ENCODE data around the gene OGDH. TPM values are rescaled to one million over a fixed set of nuclear protein-coding genes. Genes with fewer than 3 reads are reported as not detected.

Gene OGDH
- total and polyA plus RNA-seq, 10 of the 15 experiments (the other 5 are each of a cell fraction or from before 2014, with no cell fraction given): 4.1 to 103 (median 48.4) TPM

DNA sequence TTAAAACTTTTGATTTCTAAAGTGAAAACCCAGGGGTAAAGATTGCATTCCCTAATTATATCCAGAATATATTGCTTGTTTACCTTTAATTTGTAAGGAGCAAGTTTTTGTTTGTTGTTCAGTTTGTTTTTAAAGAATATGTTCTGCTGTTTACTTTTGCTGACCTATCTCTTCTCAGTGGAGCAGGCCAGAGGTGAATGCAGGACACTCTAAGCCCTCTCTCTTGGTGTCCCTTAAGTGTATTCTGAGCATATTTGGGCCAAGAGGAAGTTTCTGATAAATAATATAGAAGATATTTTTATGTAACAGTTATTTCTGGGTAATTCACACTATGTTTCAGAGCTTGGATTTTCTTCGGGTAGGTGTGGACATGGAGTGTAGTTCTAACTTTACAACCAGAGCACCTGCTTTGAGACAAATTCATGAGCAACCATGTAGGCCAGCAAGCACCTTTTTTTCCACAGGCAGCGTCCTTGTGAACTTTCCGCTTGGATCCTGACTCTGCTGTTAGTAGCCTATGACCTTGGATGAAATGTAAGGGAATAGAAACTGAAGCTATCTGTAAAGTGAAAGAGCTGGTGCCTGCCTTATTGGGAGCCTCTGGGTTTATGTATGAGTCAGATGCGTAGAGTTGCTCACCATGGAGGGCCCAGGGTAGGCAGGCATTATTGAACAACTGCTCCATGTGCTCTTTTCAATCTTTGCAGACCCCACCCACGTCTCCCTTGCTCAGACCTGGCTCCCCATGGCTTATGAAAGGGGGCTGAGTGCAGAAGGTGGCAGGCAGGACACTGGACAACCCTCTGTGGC is 16.1 kb downstream of the OGDH start (continued):
- TF ChIP-seq, protein P1, sequence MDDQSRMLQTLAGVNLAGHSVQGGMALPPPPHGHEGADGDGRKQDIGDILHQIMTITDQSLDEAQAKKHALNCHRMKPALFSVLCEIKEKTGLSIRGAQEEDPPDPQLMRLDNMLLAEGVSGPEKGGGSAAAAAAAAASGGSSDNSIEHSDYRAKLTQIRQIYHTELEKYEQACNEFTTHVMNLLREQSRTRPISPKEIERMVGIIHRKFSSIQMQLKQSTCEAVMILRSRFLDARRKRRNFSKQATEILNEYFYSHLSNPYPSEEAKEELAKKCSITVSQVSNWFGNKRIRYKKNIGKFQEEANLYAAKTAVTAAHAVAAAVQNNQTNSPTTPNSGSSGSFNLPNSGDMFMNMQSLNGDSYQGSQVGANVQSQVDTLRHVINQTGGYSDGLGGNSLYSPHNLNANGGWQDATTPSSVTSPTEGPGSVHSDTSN (IDR thresholded peaks at IDR 0.05; ENCODE audit: insufficient replicate concordance, low read depth, low read length): no peak
- TF ChIP-seq HCFC1 (IDR thresholded peaks at IDR 0.05; ENCODE audit: low read length) (no peak; the same call in 1 of the 2 replicates), GABPA (IDR thresholded peaks at IDR 0.05; ENCODE audit: low read depth) (no peak), CHD2 (IDR thresholded peaks at IDR 0.05; ENCODE audit: borderline replicate concordance, low read depth, low read length) (no peak), IKZF1 (conservative IDR thresholded peaks at IDR 0.05) (peak; percentile 71; the same call in 1 of the 2 replicates), MTA3 (IDR thresholded peaks at IDR 0.05; ENCODE audit: borderline replicate concordance, low read length) (no peak), CREB1 (IDR thresholded peaks at IDR 0.05; ENCODE audit: low read depth) (no peak), BACH1 (IDR thresholded peaks at IDR 0.05; ENCODE audit: borderline replicate concordance) (no peak), SMARCA5 (IDR thresholded peaks at IDR 0.05) (no peak), MYB (IDR thresholded peaks at IDR 0.05; ENCODE audit: borderline replicate concordance, low read depth, low read length) (no peak), POLR2A (IDR thresholded peaks at IDR 0.05; ENCODE audit: low read depth, low read length) (0 out of 2 replicates have a peak, but pooled peaks have one; percentile 22), HDGF (IDR thresholded peaks at IDR 0.05) (peak; percentile 64; the same call in 1 of the 2 replicates), IKZF2 (IDR thresholded peaks at IDR 0.05) (peak; percentile 67; a peak in 3 of 4 replicates), SRF (IDR thresholded peaks at IDR 0.05; ENCODE audit: low read depth in 2 of 2, low read length in 2 of 2) (peak in 1 of 2 experiments; percentile 62; a peak in 1 of 4 replicates), CREM (IDR thresholded peaks at IDR 0.05; ENCODE audit: low read depth) (peak; percentile 6; the same call in 1 of the 2 replicates), TARDBP (IDR thresholded peaks at IDR 0.05; ENCODE audit: borderline replicate concordance) (no peak), YBX1 (IDR thresholded peaks at IDR 0.05) (no peak), ZBTB33 (IDR thresholded peaks at IDR 0.05) (no peak), E2F8 (IDR thresholded peaks at IDR 0.05; ENCODE audit: low read depth, partially characterized antibody) (no peak), KAT2A (conservative IDR thresholded peaks at IDR 0.05; ENCODE audit: control insufficient read depth, low read depth, low read length) (no peak), NR2F1 (conservative IDR thresholded peaks at IDR 0.05) (peak; percentile 77; the same call in 1 of the 2 replicates), MXI1 (IDR thresholded peaks at IDR 0.05; ENCODE audit: low read depth, low read length) (no peak)
- TF ChIP-seq, protein P2, sequence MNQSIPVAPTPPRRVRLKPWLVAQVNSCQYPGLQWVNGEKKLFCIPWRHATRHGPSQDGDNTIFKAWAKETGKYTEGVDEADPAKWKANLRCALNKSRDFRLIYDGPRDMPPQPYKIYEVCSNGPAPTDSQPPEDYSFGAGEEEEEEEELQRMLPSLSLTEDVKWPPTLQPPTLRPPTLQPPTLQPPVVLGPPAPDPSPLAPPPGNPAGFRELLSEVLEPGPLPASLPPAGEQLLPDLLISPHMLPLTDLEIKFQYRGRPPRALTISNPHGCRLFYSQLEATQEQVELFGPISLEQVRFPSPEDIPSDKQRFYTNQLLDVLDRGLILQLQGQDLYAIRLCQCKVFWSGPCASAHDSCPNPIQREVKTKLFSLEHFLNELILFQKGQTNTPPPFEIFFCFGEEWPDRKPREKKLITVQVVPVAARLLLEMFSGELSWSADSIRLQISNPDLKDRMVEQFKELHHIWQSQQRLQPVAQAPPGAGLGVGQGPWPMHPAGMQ (IDR thresholded peaks at IDR 0.05; ENCODE audit: borderline replicate concordance): no peak
- TF ChIP-seq, protein P3, sequence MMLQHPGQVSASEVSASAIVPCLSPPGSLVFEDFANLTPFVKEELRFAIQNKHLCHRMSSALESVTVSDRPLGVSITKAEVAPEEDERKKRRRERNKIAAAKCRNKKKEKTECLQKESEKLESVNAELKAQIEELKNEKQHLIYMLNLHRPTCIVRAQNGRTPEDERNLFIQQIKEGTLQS (IDR thresholded peaks at IDR 0.05; ENCODE audit: borderline replicate concordance, extremely low read depth, low read depth, low read length): no peak
